ENCODE measurements around the gene TPD52L1.

TPD52L1 gene

DNA sequence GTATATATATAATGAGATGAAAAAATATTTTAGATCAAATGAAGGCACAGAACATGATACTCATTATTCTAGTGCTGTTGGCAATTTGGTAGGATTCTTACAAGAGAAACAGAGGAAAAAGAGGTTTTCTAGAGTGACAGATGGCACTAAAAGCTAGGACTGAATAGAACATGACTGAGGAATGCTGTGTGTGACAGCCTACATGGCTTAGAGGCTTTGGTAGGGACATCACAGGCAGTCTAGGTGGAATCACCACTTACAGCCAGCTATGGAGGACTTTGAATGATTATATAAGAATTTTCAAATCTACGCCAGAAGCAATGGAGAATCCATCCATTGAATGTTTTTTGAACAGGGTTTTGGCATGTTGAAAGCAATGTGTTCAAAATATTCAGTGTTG is 52.8 kb downstream of the TPD52L1 start:
- no peak for TF ChIP-seq EZH2phosphoT487 (IDR thresholded peaks at IDR 0.05; ENCODE audit: borderline replicate concordance, low read length)
- TF ChIP-seq, protein P1, sequence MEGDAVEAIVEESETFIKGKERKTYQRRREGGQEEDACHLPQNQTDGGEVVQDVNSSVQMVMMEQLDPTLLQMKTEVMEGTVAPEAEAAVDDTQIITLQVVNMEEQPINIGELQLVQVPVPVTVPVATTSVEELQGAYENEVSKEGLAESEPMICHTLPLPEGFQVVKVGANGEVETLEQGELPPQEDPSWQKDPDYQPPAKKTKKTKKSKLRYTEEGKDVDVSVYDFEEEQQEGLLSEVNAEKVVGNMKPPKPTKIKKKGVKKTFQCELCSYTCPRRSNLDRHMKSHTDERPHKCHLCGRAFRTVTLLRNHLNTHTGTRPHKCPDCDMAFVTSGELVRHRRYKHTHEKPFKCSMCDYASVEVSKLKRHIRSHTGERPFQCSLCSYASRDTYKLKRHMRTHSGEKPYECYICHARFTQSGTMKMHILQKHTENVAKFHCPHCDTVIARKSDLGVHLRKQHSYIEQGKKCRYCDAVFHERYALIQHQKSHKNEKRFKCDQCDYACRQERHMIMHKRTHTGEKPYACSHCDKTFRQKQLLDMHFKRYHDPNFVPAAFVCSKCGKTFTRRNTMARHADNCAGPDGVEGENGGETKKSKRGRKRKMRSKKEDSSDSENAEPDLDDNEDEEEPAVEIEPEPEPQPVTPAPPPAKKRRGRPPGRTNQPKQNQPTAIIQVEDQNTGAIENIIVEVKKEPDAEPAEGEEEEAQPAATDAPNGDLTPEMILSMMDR (IDR thresholded peaks at IDR 0.05; ENCODE audit: low read depth, low read length, poor library complexity, severe bottlenecking) = no peak
- Histone ChIP-seq H3K9me3 (ENCODE audit: control insufficient read depth, insufficient read depth, low read length) (no peaks in the 10 kb centered on the region), H3K27me3 (ENCODE audit: control insufficient read depth, low read length) (no peaks in the 10 kb centered on the region), H3K4me2 (ENCODE audit: low read length) (no peak overlapping the region), H4K20me1 (ENCODE audit: control insufficient read depth, insufficient read depth, low read depth, low read length) (no peaks in the 10 kb centered on the region), H3K79me2 (ENCODE audit: control insufficient read depth, low read length) (no peaks in the 10 kb centered on the region), H3K4me3 (ENCODE audit: low read length) (no peak overlapping the region), H3F3A (ENCODE audit: control insufficient read depth, insufficient read depth) (no peaks in the 10 kb centered on the region), H3K4me1 (ENCODE audit: control insufficient read depth, low read length) (no peaks in the 10 kb centered on the region), H3K27ac (ENCODE audit: low read depth, low read length) (no peak overlapping the region), H3K9me2 (replicated peaks; ENCODE audit: control insufficient read depth, low read length) (no peaks in the 10 kb centered on the region), H3K36me3 (ENCODE audit: control insufficient read depth, low read length) (no peaks in the 10 kb centered on the region)

DNA sequence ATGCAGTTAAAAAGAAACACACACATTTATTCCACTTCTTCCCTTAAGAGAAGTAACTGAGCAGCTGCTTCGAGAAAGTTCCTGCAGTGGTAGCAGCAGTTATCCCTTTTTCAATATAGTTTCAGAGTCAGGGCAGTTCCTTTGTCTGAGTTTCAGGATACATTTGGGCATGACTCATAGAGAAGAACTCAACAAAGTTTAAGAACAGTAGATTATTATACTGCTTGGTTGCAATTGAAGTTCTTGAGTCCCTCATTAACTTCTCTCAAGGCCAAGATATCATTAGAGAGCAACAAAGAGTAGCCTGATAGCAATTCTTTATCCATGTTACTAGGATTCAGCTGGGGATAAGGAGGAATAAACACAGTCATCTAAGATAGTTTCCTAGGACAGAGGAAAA is 54.4 kb downstream of the TPD52L1 start:
- Histone ChIP-seq H3K9me3 (ENCODE audit: control insufficient read depth, insufficient read depth, low read length) (no peaks in the 10 kb centered on the region), H3K4me1 (ENCODE audit: control insufficient read depth, low read length) (no peaks in the 10 kb centered on the region), H3K4me2 (ENCODE audit: low read length) (no peak overlapping the region), H3K4me3 (ENCODE audit: low read length) (no peak overlapping the region), H3K27me3 (ENCODE audit: control insufficient read depth, low read length) (0 out of 2 replicates have a peak, but pooled peaks cover 3% of the 10 kb centered on the region), H3K27ac (ENCODE audit: low read depth, low read length) (no peak overlapping the region), H3F3A (ENCODE audit: control insufficient read depth, insufficient read depth) (no peaks in the 10 kb centered on the region), H4K20me1 (ENCODE audit: control insufficient read depth, insufficient read depth, low read depth, low read length) (no peaks in the 10 kb centered on the region), H3K9me2 (replicated peaks; ENCODE audit: control insufficient read depth, low read length) (no peaks in the 10 kb centered on the region), H3K79me2 (ENCODE audit: control insufficient read depth, low read length) (no peaks in the 10 kb centered on the region), H3K36me3 (ENCODE audit: control insufficient read depth, low read length) (no peaks in the 10 kb centered on the region)
- TF ChIP-seq, protein P1 (IDR thresholded peaks at IDR 0.05; ENCODE audit: low read depth, low read length, poor library complexity, severe bottlenecking) = no peak
- TF ChIP-seq EZH2phosphoT487 (IDR thresholded peaks at IDR 0.05; ENCODE audit: borderline replicate concordance, low read length) = no peak

DNA sequence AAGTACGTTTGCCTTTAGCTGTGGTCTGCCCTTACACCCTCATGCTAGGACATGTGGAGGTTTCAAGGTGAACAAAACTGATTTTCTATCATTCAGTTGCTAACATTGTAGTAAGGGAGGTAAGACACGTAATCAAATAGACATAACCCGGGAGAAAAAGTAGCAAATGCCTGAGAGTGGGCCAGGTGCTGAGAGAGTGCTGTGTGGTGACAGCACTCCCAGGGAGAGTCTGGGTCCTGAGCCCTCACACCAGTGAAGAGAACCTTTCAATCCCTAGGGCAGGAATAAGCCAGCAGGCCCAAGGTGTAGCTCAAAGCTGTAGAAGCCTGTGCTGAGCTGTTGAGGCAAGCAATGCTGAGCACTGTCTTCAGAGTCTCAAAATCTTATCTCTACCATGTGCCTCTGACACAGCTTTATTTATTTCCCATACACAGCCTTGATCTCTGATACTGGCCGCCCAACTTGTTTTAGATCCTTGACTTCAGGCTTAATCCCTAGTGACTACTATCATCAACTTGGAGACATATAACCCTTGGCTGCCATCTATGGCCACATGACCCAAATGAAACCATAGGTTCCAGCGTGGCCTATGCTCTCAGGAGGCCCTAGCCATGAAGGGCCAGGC is 55.2 kb downstream of the TPD52L1 start:
- Histone ChIP-seq H3K79me2 (ENCODE audit: control insufficient read depth, low read length) (no peaks in the 10 kb centered on the region), H3K27ac (ENCODE audit: low read depth, low read length) (no peak overlapping the region)
- TF ChIP-seq EZH2phosphoT487 (IDR thresholded peaks at IDR 0.05; ENCODE audit: borderline replicate concordance, low read length) = no peak
- TF ChIP-seq, protein P1 (IDR thresholded peaks at IDR 0.05; ENCODE audit: low read depth, low read length, poor library complexity, severe bottlenecking) = no peak

More for the DNA sequence above, 55.2 kb downstream of the TPD52L1 start:
- no peaks in the 10 kb centered on the region for H4K20me1 ChIP-seq (ENCODE audit: control insufficient read depth, insufficient read depth, low read depth, low read length)
- H3K4me1 ChIP-seq (ENCODE audit: control insufficient read depth, low read length) = no peaks in the 10 kb centered on the region
- H3K4me3 ChIP-seq (ENCODE audit: low read length) = no peak overlapping the region
- no peaks in the 10 kb centered on the region for H3K9me2 ChIP-seq (replicated peaks; ENCODE audit: control insufficient read depth, low read length)
- H3K9me3 ChIP-seq (ENCODE audit: control insufficient read depth, insufficient read depth, low read length) = no peaks in the 10 kb centered on the region
- no peak overlapping the region for H3K4me2 ChIP-seq (ENCODE audit: low read length)
- H3K36me3 ChIP-seq (ENCODE audit: control insufficient read depth, low read length) = no peaks in the 10 kb centered on the region
- no peaks in the 10 kb centered on the region for H3F3A ChIP-seq (ENCODE audit: control insufficient read depth, insufficient read depth)
- H3K27me3 ChIP-seq (ENCODE audit: control insufficient read depth, low read length) = 0 out of 2 replicates have a peak, but pooled peaks cover 3% of the 10 kb centered on the region
